Erythroblast (primary cell): ENCODE measurements around the gene DNAJC2.

ENCODE experiments used
- DNase-seq, 2 experiments: peaks; one replicate each; lab custom pipeline; 2025; lab: John Stamatoyannopoulos, UW
- GATA1 ChIP-seq: IDR thresholded peaks from 2 replicates; pipeline ENCODE4 v1.6.1; 2011; ENCODE audit warnings: low read depth, mild to moderate bottlenecking, control low read depth, low read length, moderate library complexity
- POLR2A ChIP-seq: IDR thresholded peaks from 2 replicates; pipeline ENCODE4 v1.6.1; 2011; ENCODE audit warnings: mild to moderate bottlenecking, low read length

Gene DNAJC2

GRCh38 chr7:103344453-103345149 is at the start of gene DNAJC2:
TSS of gene DNAJC2 (minus strand) at chr7:103344767. CDS start at chr7:103344622, 145 bp downstream.
- peak; percentile 95 for DNase-seq
- TF ChIP-seq GATA1 (no peak), POLR2A (peak; percentile 86)

GRCh38 chr7:103391976-103392375 is 47.4 kb upstream of the DNAJC2 start:
- TF ChIP-seq GATA1, result no peak
- no peak for TF ChIP-seq POLR2A
- no peak for DNase-seq

- no peak for DNase-seq
Measured at GRCh38 chr7:103391150-103391549, 46.6 kb upstream of the DNAJC2 start.

GRCh38 chr7:103389263-103389662 is 44.7 kb upstream of the DNAJC2 start:
- DNase-seq, result no peak
- TF ChIP-seq POLR2A (no peak), GATA1 (no peak)

More at GRCh38 chr7:103391150-103391549, 46.6 kb upstream of the DNAJC2 start:
- TF ChIP-seq GATA1, result no peak
- TF ChIP-seq POLR2A, result no peak

- TF ChIP-seq POLR2A (no peak), GATA1 (no peak)
- no peak for DNase-seq
Measured at GRCh38 chr7:103388469-103389140, 44.0 kb upstream of the DNAJC2 start.

GRCh38 chr7:103387242-103387641 is 42.7 kb upstream of the DNAJC2 start:
- no peak for TF ChIP-seq GATA1
- no peak for TF ChIP-seq POLR2A
- no peak for DNase-seq

GRCh38 chr7:103382032-103382402 is 37.5 kb upstream of the DNAJC2 start:
- no peak for DNase-seq
- TF ChIP-seq POLR2A (no peak), GATA1 (no peak)

GRCh38 chr7:103381280-103382031 is 36.9 kb upstream of the DNAJC2 start:
- no peak for DNase-seq
- TF ChIP-seq GATA1 (no peak), POLR2A (no peak)

GRCh38 chr7:103380395-103381191 is 36.0 kb upstream of the DNAJC2 start:
- no peak for DNase-seq
- TF ChIP-seq GATA1 (no peak), POLR2A (no peak)

- no peak for TF ChIP-seq POLR2A
- no peak for TF ChIP-seq GATA1
- no peak for DNase-seq
Measured at GRCh38 chr7:103379270-103379975, 34.9 kb upstream of the DNAJC2 start.

- TF ChIP-seq GATA1, result no peak
- TF ChIP-seq POLR2A, result no peak
- no peak for DNase-seq
Measured at GRCh38 chr7:103373866-103374643, 29.5 kb upstream of the DNAJC2 start.

GRCh38 chr7:103369432-103369831 is 24.9 kb upstream of the DNAJC2 start:
- TF ChIP-seq GATA1, result no peak
- DNase-seq, result no peak
